ENCODE measurements around the gene HEPACAM.

HEPACAM gene

DNA sequence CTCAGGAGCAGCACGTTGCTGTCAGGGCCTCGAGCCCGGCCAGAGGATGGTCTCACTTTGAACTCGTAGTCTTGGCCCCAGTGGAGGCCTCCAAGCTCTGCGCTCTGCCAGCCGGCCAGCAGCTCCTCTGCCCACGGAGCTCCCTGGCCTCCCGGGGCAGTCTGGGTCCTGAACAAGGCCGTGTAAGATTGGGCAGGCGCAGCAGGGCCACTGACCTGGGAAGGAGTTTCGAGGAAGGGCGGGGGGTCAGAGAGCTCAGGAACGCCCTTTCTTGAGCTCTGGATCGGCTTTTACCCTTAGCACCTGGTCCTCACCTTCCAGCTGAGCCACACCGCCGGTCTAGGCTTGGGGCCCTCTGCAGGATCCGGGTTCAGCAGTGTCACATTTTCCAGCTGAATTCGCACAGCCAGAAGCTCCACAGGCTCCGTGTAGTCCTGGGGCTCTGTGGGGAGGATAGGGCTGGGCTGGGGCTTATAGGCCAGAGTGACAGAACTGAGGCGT is 40.3 kb downstream of the HEPACAM start:
- no peaks in the 10 kb centered on the region for H3K27me3 ChIP-seq (ENCODE audit: low read length)
- H3K27ac ChIP-seq (ENCODE audit: low read depth, low read length): no peak overlapping the region
- H3F3A ChIP-seq (ENCODE audit: insufficient read depth): no peaks in the 10 kb centered on the region
- no peaks in the 10 kb centered on the region for H4K20me1 ChIP-seq (ENCODE audit: low read depth, low read length)
- H3K4me3 ChIP-seq (ENCODE audit: insufficient read depth, low read length, poor library complexity, severe bottlenecking): no peak overlapping the region
- H3K4me2 ChIP-seq (ENCODE audit: low read depth, low read length, poor library complexity, severe bottlenecking): no peak overlapping the region
- H3K9ac ChIP-seq (ENCODE audit: low read length): no peak overlapping the region
- no peak overlapping the region for H2AFZ ChIP-seq (ENCODE audit: low read depth, low read length, severe bottlenecking)
- no peaks in the 10 kb centered on the region for H3K36me3 ChIP-seq (ENCODE audit: low read length)
- no peaks in the 10 kb centered on the region for H3K9me3 ChIP-seq (ENCODE audit: insufficient read depth, low read length)
- H3K9me2 ChIP-seq (replicated peaks; ENCODE audit: insufficient read depth, low read length): no peaks in the 10 kb centered on the region
- TF ChIP-seq, protein P1, sequence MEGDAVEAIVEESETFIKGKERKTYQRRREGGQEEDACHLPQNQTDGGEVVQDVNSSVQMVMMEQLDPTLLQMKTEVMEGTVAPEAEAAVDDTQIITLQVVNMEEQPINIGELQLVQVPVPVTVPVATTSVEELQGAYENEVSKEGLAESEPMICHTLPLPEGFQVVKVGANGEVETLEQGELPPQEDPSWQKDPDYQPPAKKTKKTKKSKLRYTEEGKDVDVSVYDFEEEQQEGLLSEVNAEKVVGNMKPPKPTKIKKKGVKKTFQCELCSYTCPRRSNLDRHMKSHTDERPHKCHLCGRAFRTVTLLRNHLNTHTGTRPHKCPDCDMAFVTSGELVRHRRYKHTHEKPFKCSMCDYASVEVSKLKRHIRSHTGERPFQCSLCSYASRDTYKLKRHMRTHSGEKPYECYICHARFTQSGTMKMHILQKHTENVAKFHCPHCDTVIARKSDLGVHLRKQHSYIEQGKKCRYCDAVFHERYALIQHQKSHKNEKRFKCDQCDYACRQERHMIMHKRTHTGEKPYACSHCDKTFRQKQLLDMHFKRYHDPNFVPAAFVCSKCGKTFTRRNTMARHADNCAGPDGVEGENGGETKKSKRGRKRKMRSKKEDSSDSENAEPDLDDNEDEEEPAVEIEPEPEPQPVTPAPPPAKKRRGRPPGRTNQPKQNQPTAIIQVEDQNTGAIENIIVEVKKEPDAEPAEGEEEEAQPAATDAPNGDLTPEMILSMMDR (IDR thresholded peaks at IDR 0.05; ENCODE audit: insufficient read depth, low read length, poor library complexity, severe bottlenecking): no peak
- TF ChIP-seq EZH2phosphoT487 (conservative IDR thresholded peaks at IDR 0.05; ENCODE audit: low read length): no peak
- H3K79me2 ChIP-seq (ENCODE audit: insufficient read depth, low read length): no peaks in the 10 kb centered on the region

DNA sequence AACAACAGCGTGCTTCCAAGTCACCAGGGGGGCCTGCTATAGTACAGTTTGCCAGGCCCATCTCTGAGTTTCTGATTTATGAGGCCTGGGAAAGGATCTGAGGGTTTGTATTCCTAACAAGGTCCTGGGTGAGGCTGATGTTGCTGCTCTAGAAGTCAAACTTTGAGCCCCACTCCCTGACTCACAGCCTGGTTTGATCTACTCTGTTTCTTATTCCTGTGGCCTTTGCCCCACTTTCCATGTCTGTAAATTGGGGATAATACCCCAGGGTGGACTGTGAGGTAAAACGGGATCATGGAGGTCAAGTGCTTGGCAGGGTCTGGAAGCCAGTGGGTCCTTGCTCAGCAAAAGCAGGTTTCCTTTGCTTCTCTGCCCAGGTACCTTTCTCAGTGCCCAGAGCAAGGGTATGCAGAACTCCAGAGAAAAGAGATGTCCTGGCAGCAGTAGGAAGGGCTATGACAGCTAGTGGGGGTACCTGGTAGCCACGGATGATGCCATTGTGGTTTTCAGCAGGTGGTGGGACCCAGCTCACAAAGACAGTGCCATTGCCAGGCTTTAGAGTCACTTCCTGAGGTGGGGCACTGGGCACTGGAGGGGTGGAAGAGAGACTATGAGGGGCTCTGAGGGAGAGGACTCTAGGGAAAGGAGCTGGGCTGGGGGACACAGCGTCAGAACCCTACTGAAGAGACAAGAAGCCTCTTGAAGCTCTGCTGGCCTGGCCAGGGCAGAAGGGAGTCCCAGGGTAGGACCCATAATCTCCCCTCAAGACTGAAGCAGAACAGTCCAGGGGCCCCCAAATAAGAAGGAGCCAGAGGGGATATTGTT is 41.0 kb downstream of the HEPACAM start:
- Histone ChIP-seq H3K27ac (ENCODE audit: low read depth, low read length) (no peak overlapping the region), H4K20me1 (ENCODE audit: low read depth, low read length) (no peaks in the 10 kb centered on the region), H3K9ac (ENCODE audit: low read length) (no peak overlapping the region), H3K79me2 (ENCODE audit: insufficient read depth, low read length) (no peaks in the 10 kb centered on the region), H3K9me2 (replicated peaks; ENCODE audit: insufficient read depth, low read length) (no peaks in the 10 kb centered on the region), H3K9me3 (ENCODE audit: insufficient read depth, low read length) (no peaks in the 10 kb centered on the region), H3K27me3 (ENCODE audit: low read length) (no peaks in the 10 kb centered on the region), H3K36me3 (ENCODE audit: low read length) (no peaks in the 10 kb centered on the region), H3K4me3 (ENCODE audit: insufficient read depth, low read length, poor library complexity, severe bottlenecking) (no peak overlapping the region), H3K4me2 (ENCODE audit: low read depth, low read length, poor library complexity, severe bottlenecking) (no peak overlapping the region), H2AFZ (ENCODE audit: low read depth, low read length, severe bottlenecking) (no peak overlapping the region), H3F3A (ENCODE audit: insufficient read depth) (no peaks in the 10 kb centered on the region)
- TF ChIP-seq EZH2phosphoT487 (conservative IDR thresholded peaks at IDR 0.05; ENCODE audit: low read length): no peak
- TF ChIP-seq, protein P1 (IDR thresholded peaks at IDR 0.05; ENCODE audit: insufficient read depth, low read length, poor library complexity, severe bottlenecking): no peak

DNA sequence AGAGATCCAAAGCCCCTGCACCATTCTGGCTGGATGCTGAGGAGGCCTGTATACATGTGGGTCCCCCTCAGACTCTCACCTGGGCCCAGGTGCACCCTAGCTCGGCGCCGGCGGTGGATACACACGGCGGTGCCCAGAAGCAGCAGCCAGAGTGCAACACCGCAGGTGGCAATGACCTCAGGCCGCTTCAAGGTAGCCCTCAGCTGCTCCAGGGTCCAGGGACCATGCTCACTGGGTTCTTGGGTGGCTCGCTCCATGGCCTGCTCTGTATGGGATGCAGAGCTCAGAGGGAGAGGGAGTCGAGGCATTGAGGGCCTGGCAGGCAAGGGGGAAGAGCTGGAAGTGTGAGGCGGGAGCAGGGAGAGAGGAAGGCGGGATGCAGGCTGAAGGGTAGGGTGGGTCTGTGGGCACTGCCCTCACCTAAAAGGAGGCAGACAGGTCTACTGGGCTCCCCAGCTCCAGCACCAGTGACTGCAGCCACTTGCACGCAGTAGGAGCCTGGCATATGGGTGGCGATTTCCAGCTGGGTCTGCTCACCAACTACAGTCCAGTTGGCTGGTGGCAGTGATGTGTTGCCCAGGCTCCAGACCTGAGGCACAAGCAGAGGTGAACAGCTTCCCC is 42.0 kb downstream of the HEPACAM start:
- H3K9ac ChIP-seq (ENCODE audit: low read length): no peak overlapping the region
- no peaks in the 10 kb centered on the region for H3F3A ChIP-seq (ENCODE audit: insufficient read depth)
- H3K9me2 ChIP-seq (replicated peaks; ENCODE audit: insufficient read depth, low read length): no peaks in the 10 kb centered on the region
- H4K20me1 ChIP-seq (ENCODE audit: low read depth, low read length): no peaks in the 10 kb centered on the region
- H3K27ac ChIP-seq (ENCODE audit: low read depth, low read length): no peak overlapping the region
- no peak overlapping the region for H3K4me2 ChIP-seq (ENCODE audit: low read depth, low read length, poor library complexity, severe bottlenecking)
- no peaks in the 10 kb centered on the region for H3K27me3 ChIP-seq (ENCODE audit: low read length)
- H2AFZ ChIP-seq (ENCODE audit: low read depth, low read length, severe bottlenecking): no peak overlapping the region
- H3K36me3 ChIP-seq (ENCODE audit: low read length): no peaks in the 10 kb centered on the region
- no peaks in the 10 kb centered on the region for H3K79me2 ChIP-seq (ENCODE audit: insufficient read depth, low read length)
- H3K9me3 ChIP-seq (ENCODE audit: insufficient read depth, low read length): no peaks in the 10 kb centered on the region
- no peak for TF ChIP-seq EZH2phosphoT487 (conservative IDR thresholded peaks at IDR 0.05; ENCODE audit: low read length)
- TF ChIP-seq, protein P1 (IDR thresholded peaks at IDR 0.05; ENCODE audit: insufficient read depth, low read length, poor library complexity, severe bottlenecking): no peak
- no peak overlapping the region for H3K4me3 ChIP-seq (ENCODE audit: insufficient read depth, low read length, poor library complexity, severe bottlenecking)

All from SU-DHL-6 (cell line).